GM12864 (cell line): ENCODE results near the gene B4GALNT4.
"Not testable (repeated sequence)": the region's sequence is repeated elsewhere in the genome, so short reads cannot be mapped to it uniquely, and the experiment has no call there.

ENCODE experiments used
- DNase-seq: peaks from one replicate; pipeline ENCODE4 v3.0.0-alpha.2; 2011; ENCODE audit warnings: low read depth
- H3K4me3 ChIP-seq: 2 replicates; pipeline ENCODE4 v1.5.1; 2011; ENCODE audit warnings: mild to moderate bottlenecking, low read depth, low read length, control low read depth
- TF ChIP-seq, protein P1 (sequence below): IDR thresholded peaks from 2 replicates; pipeline ENCODE4 v1.5.1; 2011; ENCODE audit warnings: low read depth, mild to moderate bottlenecking, moderate library complexity, low read length, control low read depth, inconsistent platforms; ENCODE audit errors: missing control alignments

Gene B4GALNT4

DNA sequence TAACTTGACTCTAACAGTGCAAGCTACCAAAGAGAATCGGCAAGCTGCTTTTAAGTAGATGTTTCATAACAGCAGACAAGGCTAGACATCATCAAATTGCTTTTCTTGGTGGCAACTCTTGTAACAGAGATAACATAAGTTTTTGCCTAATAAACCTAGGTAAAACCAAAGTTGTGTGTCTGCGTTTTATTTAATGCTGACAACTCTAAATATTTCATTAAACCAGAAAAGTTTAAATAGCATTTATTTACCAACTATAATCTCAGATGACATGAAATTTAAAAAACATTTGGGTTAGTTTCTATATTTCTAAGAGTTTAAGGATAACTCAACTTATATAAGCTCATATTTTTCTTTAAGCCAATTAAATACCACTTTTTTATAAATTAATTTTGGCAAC is 29.3 kb upstream of the B4GALNT4 start:
- DNase-seq: no peak
- H3K4me3 ChIP-seq: no peak overlapping the region
- TF ChIP-seq, protein P1, sequence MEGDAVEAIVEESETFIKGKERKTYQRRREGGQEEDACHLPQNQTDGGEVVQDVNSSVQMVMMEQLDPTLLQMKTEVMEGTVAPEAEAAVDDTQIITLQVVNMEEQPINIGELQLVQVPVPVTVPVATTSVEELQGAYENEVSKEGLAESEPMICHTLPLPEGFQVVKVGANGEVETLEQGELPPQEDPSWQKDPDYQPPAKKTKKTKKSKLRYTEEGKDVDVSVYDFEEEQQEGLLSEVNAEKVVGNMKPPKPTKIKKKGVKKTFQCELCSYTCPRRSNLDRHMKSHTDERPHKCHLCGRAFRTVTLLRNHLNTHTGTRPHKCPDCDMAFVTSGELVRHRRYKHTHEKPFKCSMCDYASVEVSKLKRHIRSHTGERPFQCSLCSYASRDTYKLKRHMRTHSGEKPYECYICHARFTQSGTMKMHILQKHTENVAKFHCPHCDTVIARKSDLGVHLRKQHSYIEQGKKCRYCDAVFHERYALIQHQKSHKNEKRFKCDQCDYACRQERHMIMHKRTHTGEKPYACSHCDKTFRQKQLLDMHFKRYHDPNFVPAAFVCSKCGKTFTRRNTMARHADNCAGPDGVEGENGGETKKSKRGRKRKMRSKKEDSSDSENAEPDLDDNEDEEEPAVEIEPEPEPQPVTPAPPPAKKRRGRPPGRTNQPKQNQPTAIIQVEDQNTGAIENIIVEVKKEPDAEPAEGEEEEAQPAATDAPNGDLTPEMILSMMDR: no peak

DNA sequence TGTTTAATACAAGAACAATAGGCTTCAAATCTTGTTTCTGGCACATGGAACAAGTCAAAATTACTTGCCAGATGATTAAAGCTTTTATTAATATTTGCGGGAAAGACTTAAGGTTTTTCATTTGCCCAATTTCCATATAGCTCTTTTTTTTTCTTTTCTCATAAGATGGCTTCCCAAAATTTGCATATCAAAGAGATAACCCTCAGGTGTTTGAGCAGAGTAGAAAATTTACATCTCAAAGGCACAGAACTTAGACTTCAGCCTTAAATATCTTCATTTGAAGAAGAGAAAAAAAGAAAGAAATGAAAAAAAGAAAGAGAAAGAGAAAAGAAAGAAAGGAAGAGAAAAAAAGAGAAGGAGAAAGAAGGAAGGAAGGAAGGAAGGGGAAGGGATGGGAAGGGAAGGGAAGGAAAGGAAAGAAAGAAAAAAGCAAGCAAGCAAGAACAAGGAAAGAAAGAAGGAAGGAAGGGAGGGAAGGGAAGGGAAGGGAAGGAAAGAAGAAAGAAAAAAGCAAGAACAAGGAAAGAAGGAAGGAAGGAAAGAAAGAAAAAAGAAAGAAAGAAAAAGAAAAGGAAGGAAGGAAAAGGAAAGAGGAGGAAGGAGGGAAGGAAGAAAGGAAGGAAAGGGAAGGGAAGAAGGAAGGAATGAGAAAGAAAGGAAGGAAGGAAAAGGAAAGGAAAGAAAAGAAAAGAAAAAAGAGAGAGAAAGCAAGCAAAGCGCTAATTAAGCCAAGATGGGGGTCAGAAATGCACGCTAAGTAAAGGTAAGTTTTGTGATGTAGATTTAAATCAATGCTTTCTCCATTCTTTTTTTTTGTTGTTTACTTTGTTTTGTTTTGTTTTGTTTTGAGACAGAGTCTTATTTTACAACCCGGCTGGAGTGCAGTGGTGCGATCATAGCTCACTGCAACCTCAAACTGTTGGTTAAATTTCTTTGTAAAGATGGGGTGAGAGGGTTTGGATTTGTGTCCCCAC is 28.5 kb upstream of the B4GALNT4 start:
- TF ChIP-seq, protein P1: no peak
- no peak overlapping the region for H3K4me3 ChIP-seq
- no peak for DNase-seq

DNA sequence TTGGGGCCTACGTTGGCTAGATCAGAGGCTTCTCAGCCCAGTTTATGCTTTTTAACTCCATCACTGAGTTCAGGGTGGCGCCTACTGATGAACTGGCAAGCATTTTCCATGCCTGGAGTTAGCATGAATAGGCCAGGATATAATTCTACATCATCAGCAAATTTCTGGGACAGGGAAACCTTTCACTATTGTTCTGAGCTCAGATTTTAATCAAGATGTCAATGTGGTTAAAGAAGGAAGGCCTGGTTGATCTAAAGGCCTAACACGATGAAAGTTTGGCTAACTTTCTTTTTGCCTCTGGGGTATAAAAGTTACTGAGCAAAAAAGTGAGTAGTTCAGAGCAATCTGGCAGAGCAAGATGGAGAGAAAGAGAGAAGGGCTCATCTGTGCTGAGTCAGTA is 27.0 kb upstream of the B4GALNT4 start:
- DNase-seq: no peak
- TF ChIP-seq, protein P1: no peak
- H3K4me3 ChIP-seq: no peak overlapping the region

DNA sequence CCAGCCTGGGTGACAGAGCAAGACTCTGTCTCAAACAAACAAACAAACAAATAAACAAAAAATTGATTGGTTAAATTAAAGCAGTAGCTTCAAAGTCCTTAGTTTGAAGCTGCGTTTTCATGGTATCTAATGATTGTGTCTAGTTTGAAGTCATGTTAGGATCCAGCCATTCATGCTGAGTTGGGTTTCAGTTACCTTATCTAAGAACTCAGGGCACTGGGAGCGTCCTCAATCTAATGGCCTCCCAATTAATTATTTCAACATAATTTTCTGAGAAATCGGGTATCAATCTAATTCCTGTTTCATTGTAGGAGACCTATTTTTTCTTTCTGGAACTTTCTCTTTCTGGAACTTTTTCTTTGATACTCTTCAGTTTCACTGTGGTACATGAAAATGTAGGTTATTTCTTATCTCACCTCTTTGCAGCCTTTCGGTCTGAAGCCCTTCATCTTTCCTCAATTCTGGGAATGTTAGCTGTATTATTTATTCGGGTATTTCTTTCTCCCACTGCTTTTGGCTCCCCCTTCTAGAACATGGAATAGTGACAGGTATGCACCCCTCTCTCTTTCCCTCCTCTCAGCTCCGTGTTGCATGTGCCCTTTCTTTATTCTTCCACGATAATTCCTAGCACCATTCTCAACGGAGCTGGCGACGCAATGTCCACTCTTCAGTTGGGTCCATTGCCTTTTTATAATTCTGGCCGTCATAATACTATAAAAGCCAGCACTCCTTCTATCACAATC is 24.3 kb upstream of the B4GALNT4 start:
- H3K4me3 ChIP-seq: no peak overlapping the region
- TF ChIP-seq, protein P1: no peak
- no peak for DNase-seq

DNA sequence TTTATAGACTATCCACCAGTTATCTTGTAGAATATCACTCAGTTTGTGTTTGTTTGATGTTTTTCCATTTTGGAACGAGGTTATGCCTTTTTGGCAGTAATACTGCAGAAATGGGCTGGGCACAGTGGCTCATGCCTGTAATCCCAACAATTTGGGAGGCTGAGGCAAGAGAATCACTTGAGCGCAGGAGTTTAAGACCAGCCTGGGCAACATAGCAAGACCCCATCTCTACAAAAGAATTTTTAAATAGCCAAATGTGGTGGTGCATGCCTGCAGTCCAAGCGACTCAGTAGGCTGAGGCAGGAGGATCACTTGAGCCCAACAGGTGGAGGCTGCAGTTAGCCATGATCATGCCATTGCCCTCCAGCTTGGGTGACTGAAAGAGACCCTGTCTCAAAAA is 22.8 kb upstream of the B4GALNT4 start:
- no peak overlapping the region for H3K4me3 ChIP-seq
- no peak for DNase-seq

DNA sequence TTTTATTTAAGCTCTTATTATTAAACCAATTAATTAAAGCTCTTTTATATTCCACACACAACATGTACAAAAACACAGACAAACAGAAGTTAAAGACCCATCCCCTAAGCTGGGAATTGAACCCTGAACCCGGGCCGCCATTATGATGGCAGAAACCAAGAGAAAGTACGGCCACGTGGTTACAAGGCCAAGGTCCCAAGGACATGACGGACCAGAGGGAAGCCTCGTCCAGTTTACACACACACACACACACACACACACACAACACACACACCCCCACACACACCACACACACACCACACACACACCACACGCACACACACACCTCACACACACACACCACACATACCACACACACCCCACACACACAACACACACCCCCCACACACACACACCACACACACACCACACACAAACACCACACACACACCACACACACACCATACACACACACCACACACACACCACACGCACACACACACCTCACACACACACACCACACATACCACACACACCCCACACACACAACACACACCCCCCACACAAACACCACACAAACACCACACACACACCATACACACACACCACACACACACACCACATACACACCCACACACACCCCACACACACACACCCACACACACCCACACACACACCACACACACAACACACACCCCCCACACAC is 19.9 kb upstream of the B4GALNT4 start:
- not testable (repeated sequence) for DNase-seq, H3K4me3 ChIP-seq

More for the DNA sequence above, 22.8 kb upstream of the B4GALNT4 start:
- TF ChIP-seq, protein P1: no peak

DNA sequence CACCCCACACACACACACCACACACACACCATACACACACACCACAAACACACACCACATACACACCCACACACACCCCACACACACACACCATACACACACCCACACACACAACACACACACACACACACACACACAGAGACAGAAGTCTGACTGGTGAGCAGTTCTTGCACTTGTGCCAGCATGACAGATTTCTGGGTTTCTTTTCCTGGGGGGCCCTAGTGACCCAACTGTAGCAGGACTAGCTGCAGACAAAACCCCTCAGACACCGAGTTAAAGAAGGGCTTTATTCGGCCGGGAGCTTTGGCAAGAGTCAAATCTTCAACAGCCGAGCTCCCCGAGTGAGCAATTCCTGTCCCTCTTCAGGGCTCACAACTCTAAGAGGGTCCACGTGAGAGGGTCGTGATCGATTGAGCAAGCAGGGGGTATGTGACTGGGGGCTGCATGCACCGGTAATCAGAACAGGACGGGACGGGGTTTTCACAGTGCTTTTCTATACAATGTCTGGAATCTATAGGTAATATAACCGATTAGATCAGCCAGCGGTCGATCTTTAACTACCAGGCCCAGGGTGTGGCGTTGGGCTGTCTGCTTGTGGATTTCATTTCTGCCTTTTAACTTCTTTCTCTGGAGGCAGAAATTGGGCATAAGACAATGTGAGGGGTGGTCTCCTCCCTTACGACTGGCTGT is 19.1 kb upstream of the B4GALNT4 start:
- DNase-seq, H3K4me3 ChIP-seq: not testable (repeated sequence)
